ENCODE results near the gene IGFL2.

DNA sequence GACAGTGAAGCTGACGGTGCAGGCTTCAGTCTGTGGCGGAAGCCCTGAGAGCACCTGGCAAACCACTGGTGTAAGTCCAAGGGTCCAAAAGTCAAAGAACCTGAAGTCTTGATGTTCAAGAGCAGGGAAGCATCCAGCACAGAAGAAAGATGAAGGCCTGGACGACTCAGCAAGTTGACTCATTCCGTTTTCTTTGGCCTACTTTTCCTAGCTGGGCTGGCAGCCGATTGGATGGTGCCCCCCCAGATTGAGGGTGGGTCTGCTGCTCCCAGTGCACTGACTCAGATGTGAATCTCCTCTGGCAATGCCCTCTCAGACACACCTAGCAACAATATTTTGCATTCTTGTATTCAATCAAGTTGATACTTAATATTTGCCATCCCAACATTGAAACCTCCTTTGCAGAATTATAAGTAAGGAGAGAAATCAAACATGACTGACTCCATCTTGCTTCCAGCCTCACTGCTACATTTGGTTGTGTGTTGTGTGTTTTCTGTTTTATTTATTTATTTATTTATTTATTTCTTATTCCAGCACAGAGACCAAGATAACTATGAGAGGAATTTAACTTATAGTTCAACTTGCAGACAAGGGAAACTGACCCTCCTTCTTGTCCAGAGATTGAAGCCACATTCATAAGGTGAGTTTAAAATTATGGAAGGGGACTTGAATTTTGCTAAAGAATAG is 32.8 kb downstream of the IGFL2 start:
- TF ChIP-seq, protein P1, sequence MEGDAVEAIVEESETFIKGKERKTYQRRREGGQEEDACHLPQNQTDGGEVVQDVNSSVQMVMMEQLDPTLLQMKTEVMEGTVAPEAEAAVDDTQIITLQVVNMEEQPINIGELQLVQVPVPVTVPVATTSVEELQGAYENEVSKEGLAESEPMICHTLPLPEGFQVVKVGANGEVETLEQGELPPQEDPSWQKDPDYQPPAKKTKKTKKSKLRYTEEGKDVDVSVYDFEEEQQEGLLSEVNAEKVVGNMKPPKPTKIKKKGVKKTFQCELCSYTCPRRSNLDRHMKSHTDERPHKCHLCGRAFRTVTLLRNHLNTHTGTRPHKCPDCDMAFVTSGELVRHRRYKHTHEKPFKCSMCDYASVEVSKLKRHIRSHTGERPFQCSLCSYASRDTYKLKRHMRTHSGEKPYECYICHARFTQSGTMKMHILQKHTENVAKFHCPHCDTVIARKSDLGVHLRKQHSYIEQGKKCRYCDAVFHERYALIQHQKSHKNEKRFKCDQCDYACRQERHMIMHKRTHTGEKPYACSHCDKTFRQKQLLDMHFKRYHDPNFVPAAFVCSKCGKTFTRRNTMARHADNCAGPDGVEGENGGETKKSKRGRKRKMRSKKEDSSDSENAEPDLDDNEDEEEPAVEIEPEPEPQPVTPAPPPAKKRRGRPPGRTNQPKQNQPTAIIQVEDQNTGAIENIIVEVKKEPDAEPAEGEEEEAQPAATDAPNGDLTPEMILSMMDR (IDR thresholded peaks at IDR 0.05; ENCODE audit: low read depth, low read length, missing input control), result no peak
- TF ChIP-seq RAD21 (IDR thresholded peaks at IDR 0.05) (no peak), MAX (IDR thresholded peaks at IDR 0.05) (no peak)
